Smooth muscle cell (in vitro differentiated cells): Measurements from ENCODE around the gene LYPD8. TPM values are rescaled to one million over a fixed set of nuclear protein-coding genes. Genes with fewer than 3 reads are reported as not detected.

Experiments used
- DNase-seq: peaks from one replicate; lab custom pipeline; 2025; ENCODE audit not compliant: unreplicated experiment; lab: John Stamatoyannopoulos, UW
- H2AFZ ChIP-seq: fragments of 200-600 bp; sonication (generic); 2 replicates; pipeline ENCODE4 v1.6.0; 2016; ENCODE audit warnings: antibody characterized with exemption, low read depth, mild to moderate bottlenecking
- H3F3A ChIP-seq: fragments of 200-600 bp; sonication (generic); 2 replicates; pipeline ENCODE4 v1.6.0; 2017; ENCODE audit warnings: antibody characterized with exemption, low read depth
- H3K27ac ChIP-seq: fragments of 200-600 bp; sonication (generic); 2 replicates; pipeline ENCODE4 v1.5.1; 2016; ENCODE audit warnings: low read depth, mild to moderate bottlenecking
- H3K27me3 ChIP-seq: fragments of 200-600 bp; sonication (generic); 2 replicates; pipeline ENCODE4 v1.6.1; 2016; ENCODE audit warnings: low read depth, mild to moderate bottlenecking
- H3K36me3 ChIP-seq: fragments of 200-600 bp; sonication (generic); 2 replicates; pipeline ENCODE4 v1.5.1; 2016; ENCODE audit warnings: low read depth
- H3K4me1 ChIP-seq: fragments of 200-600 bp; sonication (generic); 2 replicates; pipeline ENCODE4 v1.5.1; 2016; ENCODE audit warnings: low read depth
- H3K4me2 ChIP-seq: fragments of 200-600 bp; sonication (generic); 2 replicates; pipeline ENCODE4 v1.6.0; 2016; ENCODE audit warnings: mild to moderate bottlenecking
- H3K4me3 ChIP-seq: fragments of 200-600 bp; sonication (generic); 2 replicates; pipeline ENCODE4 v1.5.1; 2016; ENCODE audit warnings: mild to moderate bottlenecking
- H3K79me2 ChIP-seq: fragments of 200-600 bp; sonication (generic); 2 replicates; pipeline ENCODE4 v1.6.0; 2016; ENCODE audit warnings: low read depth, mild to moderate bottlenecking
- H3K9ac ChIP-seq: fragments of 200-600 bp; sonication (generic); 2 replicates; pipeline ENCODE4 v1.6.0; 2016; ENCODE audit warnings: low read depth
- H3K9me3 ChIP-seq: fragments of 200-600 bp; sonication (generic); replicated peaks from 2 replicates; pipeline ENCODE4 v1.5.1; 2016; ENCODE audit warnings: low read depth
- H4K20me1 ChIP-seq: fragments of 200-600 bp; sonication (generic); 2 replicates; pipeline ENCODE4 v1.6.0; 2016; ENCODE audit warnings: low read depth
- CTCF ChIP-seq: fragments of 200-600 bp; sonication (generic); IDR thresholded peaks from 2 replicates; pipeline ENCODE4 v1.5.1; 2017; ENCODE audit warnings: borderline replicate concordance, mild to moderate bottlenecking, antibody characterized with exemption; ENCODE audit not compliant: insufficient read depth, poor library complexity, severe bottlenecking
- WGBS: methylation state at CpG from one replicate; pipeline ENCODE4 v1.1.7; 2016; ENCODE audit warnings: low lambda C conversion rate; 5-methylcytosine and 5-hydroxymethylcytosine counted together
- polyA plus RNA-seq: library from polyadenylated mRNA; unstranded; fragments of >200 nt; fragmentation: Nextera tagmentation; extraction: Ambion mirVana; gene quantifications from 2 replicates; pipeline ENCODE4 v1.2.1, GENCODE V29; 2016
- total RNA-seq: library from RNA; depleted of rRNA; stranded (reverse); fragments of >200 nt; gene quantifications from 2 replicates; pipeline ENCODE4 v1.2.3, GENCODE V29; 2014

The LYPD8 gene
- total and polyA plus RNA-seq, 2 experiments from 2014 or later = not detected

GRCh38 chr1:248775441-248775840 lies 19.9 kb upstream of the LYPD8 start:
- no peak overlapping the region for H3K27ac ChIP-seq
- no peaks in the 10 kb centered on the region for H3F3A ChIP-seq
- H3K4me1 ChIP-seq = no peaks in the 10 kb centered on the region
- H2AFZ ChIP-seq = no peak overlapping the region
- no peak for DNase-seq
- H3K9me3 ChIP-seq = peaks cover 7% of the 10 kb centered on the region
- no peaks in the 10 kb centered on the region for H4K20me1 ChIP-seq
- no peaks in the 10 kb centered on the region for H3K27me3 ChIP-seq
- H3K4me2 ChIP-seq = no peak overlapping the region
- no peaks in the 10 kb centered on the region for H3K36me3 ChIP-seq
- no peak for TF ChIP-seq CTCF
- H3K79me2 ChIP-seq = no peaks in the 10 kb centered on the region
- WGBS = 73% methylated on average over 4 of the region's 4 CpGs
- no peak overlapping the region for H3K9ac ChIP-seq
- no peak overlapping the region for H3K4me3 ChIP-seq

GRCh38 chr1:248759644-248760043 lies 4.1 kb upstream of the LYPD8 start:
- no peak for TF ChIP-seq CTCF
- 65% methylated on average over 3 of the region's 3 CpGs for WGBS

GRCh38 chr1:248758352-248758751 lies 2.8 kb upstream of the LYPD8 start:
- no peak overlapping the region for H3K4me3 ChIP-seq
- 81% methylated on average over 9 of the region's 9 CpGs for WGBS
- no peak for TF ChIP-seq CTCF
- no peak overlapping the region for H3K9ac ChIP-seq
- H3K27ac ChIP-seq = no peak overlapping the region
- no peaks in the 10 kb centered on the region for H3K27me3 ChIP-seq
- DNase-seq = no peak
- H3K4me2 ChIP-seq = no peak overlapping the region
- no peaks in the 10 kb centered on the region for H3F3A ChIP-seq
- H3K9me3 ChIP-seq = peaks cover 7% of the 10 kb centered on the region
- H4K20me1 ChIP-seq = no peaks in the 10 kb centered on the region
- no peaks in the 10 kb centered on the region for H3K4me1 ChIP-seq
- H2AFZ ChIP-seq = no peak overlapping the region
- H3K79me2 ChIP-seq = no peaks in the 10 kb centered on the region
- H3K36me3 ChIP-seq = no peaks in the 10 kb centered on the region

More at GRCh38 chr1:248759644-248760043, 4.1 kb upstream of the LYPD8 start:
- no peaks in the 10 kb centered on the region for H3K79me2 ChIP-seq
- no peak overlapping the region for H3K4me3 ChIP-seq
- H4K20me1 ChIP-seq = no peaks in the 10 kb centered on the region
- H3K36me3 ChIP-seq = no peaks in the 10 kb centered on the region
- no peak overlapping the region for H3K4me2 ChIP-seq
- H3F3A ChIP-seq = no peaks in the 10 kb centered on the region
- no peaks in the 10 kb centered on the region for H3K4me1 ChIP-seq
- no peaks in the 10 kb centered on the region for H3K27me3 ChIP-seq
- no peak overlapping the region for H3K9ac ChIP-seq
- no peak overlapping the region for H3K27ac ChIP-seq
- no peak for DNase-seq
- peaks cover 7% of the 10 kb centered on the region for H3K9me3 ChIP-seq
- no peak overlapping the region for H2AFZ ChIP-seq

- no peak for TF ChIP-seq CTCF
- no peaks in the 10 kb centered on the region for H3K79me2 ChIP-seq
- H3K36me3 ChIP-seq = no peaks in the 10 kb centered on the region
- no peak overlapping the region for H3K4me2 ChIP-seq
- H3K4me1 ChIP-seq = no peaks in the 10 kb centered on the region
- no peak overlapping the region for H3K4me3 ChIP-seq
- no peak overlapping the region for H3K9ac ChIP-seq
- H3K27ac ChIP-seq = no peak overlapping the region
- peaks cover 7% of the 10 kb centered on the region for H3K9me3 ChIP-seq
- H2AFZ ChIP-seq = no peak overlapping the region
- 68% methylated on average over 5 of the region's 5 CpGs for WGBS
- H4K20me1 ChIP-seq = no peaks in the 10 kb centered on the region
- no peak for DNase-seq
- H3K27me3 ChIP-seq = no peaks in the 10 kb centered on the region
- H3F3A ChIP-seq = no peaks in the 10 kb centered on the region
These were observed 2.2 kb upstream of the LYPD8 start for GRCh38 chr1:248757784-248758195.
